ENCODE measurements around the gene PTPRD. TPM values are rescaled to one million over a fixed set of nuclear protein-coding genes. Genes with fewer than 3 reads are reported as not detected.

PTPRD gene
- total RNA-seq, 1 experiment from 2014 or later = 32.5 TPM

DNA sequence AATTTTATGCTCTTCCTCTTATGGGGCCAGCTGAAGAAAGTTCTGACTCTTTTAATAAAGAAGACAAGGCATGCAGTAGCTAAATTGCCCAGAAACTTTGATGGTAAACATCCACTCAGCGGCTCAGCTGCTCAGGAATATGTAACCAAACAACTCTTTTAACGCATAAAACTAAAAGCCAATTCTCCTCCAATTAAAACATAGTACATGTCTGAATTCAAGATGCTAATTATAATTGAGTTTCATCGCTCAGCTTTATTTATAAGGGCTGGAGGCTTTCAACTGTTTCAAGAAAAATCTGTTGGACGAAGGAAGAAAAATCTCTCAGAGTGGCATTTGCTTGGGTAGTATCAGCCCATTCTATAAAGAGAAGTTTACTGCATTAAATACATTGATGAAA is 359.5 kb downstream of the PTPRD start:
- H2BK5ac ChIP-seq (ENCODE audit: insufficient read length, low read length) = no peak overlapping the region
- DNase-seq = no peak

More for the DNA sequence above, 359.5 kb downstream of the PTPRD start:
- H4K91ac ChIP-seq (ENCODE audit: insufficient read length, low read depth, low read length) = no peak overlapping the region
- no peak overlapping the region for H3T11ph ChIP-seq (ENCODE audit: low read length)
- no peak overlapping the region for H3K14ac ChIP-seq (ENCODE audit: insufficient read depth, low read length)
- H3K56ac ChIP-seq (ENCODE audit: insufficient read length, low read depth, low read length) = no peak overlapping the region
- H3K23me2 ChIP-seq (ENCODE audit: insufficient read length, low read depth, low read length, poor library complexity, severe bottlenecking) = no peaks in the 10 kb centered on the region
- Mint-ChIP-seq H3K27ac (no peak overlapping the region), H3K9me3 (no peaks in the 10 kb centered on the region), H3K36me3 (ENCODE audit: insufficient read depth in 1 of 3, low read depth in 3 of 3) (no peaks in the 10 kb centered on the region), H3K4me1 (no peaks in the 10 kb centered on the region), H3K27me3 (ENCODE audit: low read depth) (no peaks in the 10 kb centered on the region), H3K4me3 (no peak overlapping the region)
- H2BK120ac ChIP-seq (ENCODE audit: low read depth, low read length, poor library complexity, severe bottlenecking) = no peak overlapping the region
- H3K23ac ChIP-seq (ENCODE audit: insufficient read length, low read depth, low read length) = no peak overlapping the region
- H3K18ac ChIP-seq (ENCODE audit: insufficient read length, low read depth, low read length) = no peak overlapping the region
- no peaks in the 10 kb centered on the region for H3K79me1 ChIP-seq (ENCODE audit: insufficient read depth, low read depth, low read length, poor library complexity, severe bottlenecking)
- no CpG with 5 or more reads among the region's 4 CpGs for WGBS (ENCODE audit: extremely low coverage, insufficient read length, low lambda C conversion rate)
- no peak overlapping the region for H3K9ac ChIP-seq (ENCODE audit: extremely low read depth, insufficient read length, low read length)
- no peak overlapping the region for H3K4ac ChIP-seq (ENCODE audit: low read depth, low read length)
- H3K79me2 ChIP-seq (ENCODE audit: insufficient read depth, low read length) = no peaks in the 10 kb centered on the region
- no peak overlapping the region for H3K27ac ChIP-seq (ENCODE audit: insufficient read length, low read depth, low read length)
- H4K20me1 ChIP-seq (ENCODE audit: control insufficient read depth, insufficient read depth, insufficient read length) = no peaks in the 10 kb centered on the region
- no peaks in the 10 kb centered on the region for H3K27me3 ChIP-seq (ENCODE audit: insufficient read depth, low read length)
- H4K8ac ChIP-seq (replicated peaks; ENCODE audit: insufficient read length, low read depth, low read length) = no peak overlapping the region
- no peak overlapping the region for H2BK12ac ChIP-seq (ENCODE audit: insufficient read length, low read depth, low read length)
- TF ChIP-seq, protein P1, sequence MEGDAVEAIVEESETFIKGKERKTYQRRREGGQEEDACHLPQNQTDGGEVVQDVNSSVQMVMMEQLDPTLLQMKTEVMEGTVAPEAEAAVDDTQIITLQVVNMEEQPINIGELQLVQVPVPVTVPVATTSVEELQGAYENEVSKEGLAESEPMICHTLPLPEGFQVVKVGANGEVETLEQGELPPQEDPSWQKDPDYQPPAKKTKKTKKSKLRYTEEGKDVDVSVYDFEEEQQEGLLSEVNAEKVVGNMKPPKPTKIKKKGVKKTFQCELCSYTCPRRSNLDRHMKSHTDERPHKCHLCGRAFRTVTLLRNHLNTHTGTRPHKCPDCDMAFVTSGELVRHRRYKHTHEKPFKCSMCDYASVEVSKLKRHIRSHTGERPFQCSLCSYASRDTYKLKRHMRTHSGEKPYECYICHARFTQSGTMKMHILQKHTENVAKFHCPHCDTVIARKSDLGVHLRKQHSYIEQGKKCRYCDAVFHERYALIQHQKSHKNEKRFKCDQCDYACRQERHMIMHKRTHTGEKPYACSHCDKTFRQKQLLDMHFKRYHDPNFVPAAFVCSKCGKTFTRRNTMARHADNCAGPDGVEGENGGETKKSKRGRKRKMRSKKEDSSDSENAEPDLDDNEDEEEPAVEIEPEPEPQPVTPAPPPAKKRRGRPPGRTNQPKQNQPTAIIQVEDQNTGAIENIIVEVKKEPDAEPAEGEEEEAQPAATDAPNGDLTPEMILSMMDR (conservative IDR thresholded peaks at IDR 0.05) = no peak
- no peak overlapping the region for H3K4me2 ChIP-seq (ENCODE audit: insufficient read depth, insufficient read length, low read length)
- H2AFZ ChIP-seq (ENCODE audit: low read length) = no peak overlapping the region
- no peak overlapping the region for H2BK20ac ChIP-seq (ENCODE audit: low read depth, low read length, poor library complexity, severe bottlenecking)
- H3K4me1 ChIP-seq (ENCODE audit: insufficient read depth, low read length) = no peaks in the 10 kb centered on the region
- H3K9me3 ChIP-seq (ENCODE audit: control insufficient read depth, low read depth, low read length) = no peaks in the 10 kb centered on the region
- no peak overlapping the region for H2AK5ac ChIP-seq (ENCODE audit: insufficient read length, low read length)
- H4K5ac ChIP-seq (ENCODE audit: insufficient read length, low read depth, low read length) = no peak overlapping the region
- no peak overlapping the region for H2BK15ac ChIP-seq (ENCODE audit: low read depth, low read length)

Measured in H9 (cell line).